Duodenal mucosa (tissue), 2 donors: Measurements from ENCODE around the gene LSM12.
A peak's percentile ranks its signal among the peaks of the same experiment; 100 is the strongest.

Experiments used
- H3K27ac ChIP-seq: one replicate; pipeline ENCODE4 v1.7.0; 2013; ENCODE audit warnings: low read depth, low read length
- H3K27me3 ChIP-seq, 2 donors: one replicate each; pipeline ENCODE4 v1.7.0; 2013; ENCODE audit warnings: low read length in 2 of 2, control low read depth in 1 of 2; ENCODE audit not compliant: insufficient read depth in 2 of 2, control insufficient read depth in 1 of 2
- H3K36me3 ChIP-seq, 2 donors: one replicate each; pipeline ENCODE4 v1.7.0; 2013; ENCODE audit warnings: low read length in 2 of 2, control low read depth in 1 of 2; ENCODE audit not compliant: insufficient read depth in 2 of 2, control insufficient read depth in 1 of 2
- H3K4me1 ChIP-seq, 2 donors: one replicate each; pipeline ENCODE4 v1.7.0; 2013; ENCODE audit warnings: low read length in 2 of 2, control low read depth in 1 of 2; ENCODE audit not compliant: insufficient read depth in 2 of 2, control insufficient read depth in 1 of 2
- H3K4me3 ChIP-seq, 2 donors: one replicate each; pipeline ENCODE4 v1.7.0; 2013; ENCODE audit warnings: low read length in 2 of 2, low read depth in 1 of 2
- H3K9ac ChIP-seq, 2 donors: one replicate each; pipeline ENCODE4 v1.7.0; 2013; ENCODE audit warnings: low read length in 2 of 2, low read depth in 1 of 2
- H3K9me3 ChIP-seq, 2 donors: one replicate each; pipeline ENCODE4 v1.7.0; 2013; ENCODE audit warnings: low read length in 2 of 2, control low read depth in 1 of 2; ENCODE audit not compliant: control insufficient read depth in 1 of 2

LSM12 gene

GRCh38 chr17:43987131-43988021 is 79.1 kb downstream of the LSM12 start:
- Histone ChIP-seq H3K36me3 (no peaks in the 10 kb centered on the region), H3K4me1 (peaks cover 6 to 12% of the 10 kb centered on the region in 2 donors), H3K4me3 (no peak overlapping the region), H3K9ac (no peak overlapping the region), H3K27me3 (peaks cover 20 to 25% of the 10 kb centered on the region in 2 donors), H3K27ac (no peak overlapping the region), H3K9me3 (no peaks in the 10 kb centered on the region)

GRCh38 chr17:43986225-43986981 is 80.1 kb downstream of the LSM12 start:
- no peak overlapping the region for H3K9ac ChIP-seq

GRCh38 chr17:43984521-43984920 is 82.0 kb downstream of the LSM12 start:
- peak overlapping the region in 1 of 2 donors; percentile 49 for H3K4me3 ChIP-seq
- no peak overlapping the region for H3K27ac ChIP-seq
- peaks cover 32 to 35% of the 10 kb centered on the region in 2 donors for H3K27me3 ChIP-seq
- H3K4me1 ChIP-seq = peaks cover 6 to 12% of the 10 kb centered on the region in 2 donors
- no peak overlapping the region for H3K9ac ChIP-seq
- H3K36me3 ChIP-seq = no peaks in the 10 kb centered on the region
- no peaks in the 10 kb centered on the region for H3K9me3 ChIP-seq

More at GRCh38 chr17:43986225-43986981, 80.1 kb downstream of the LSM12 start:
- no peak overlapping the region for H3K4me3 ChIP-seq
- no peak overlapping the region for H3K27ac ChIP-seq
- no peaks in the 10 kb centered on the region for H3K9me3 ChIP-seq
- peaks cover 6 to 12% of the 10 kb centered on the region in 2 donors for H3K4me1 ChIP-seq
- H3K27me3 ChIP-seq = peaks cover 28 to 32% of the 10 kb centered on the region in 2 donors
- H3K36me3 ChIP-seq = no peaks in the 10 kb centered on the region
